ENCODE data around the gene CHRNA7.
"Not testable (repeated sequence)": the region's sequence is repeated elsewhere in the genome, so short reads cannot be mapped to it uniquely, and the experiment has no call there.

The CHRNA7 gene

GRCh38 chr15:32162143-32162542 is 131.8 kb downstream of the CHRNA7 start:
- not testable (repeated sequence) for DNase-seq (ENCODE audit: low read depth)

GRCh38 chr15:32164065-32164464 is 133.8 kb downstream of the CHRNA7 start:
- DNase-seq (ENCODE audit: low read depth), result not testable (repeated sequence)

More at GRCh38 chr15:32162143-32162542, 131.8 kb downstream of the CHRNA7 start:
- not testable (repeated sequence) for H3K4me3 ChIP-seq (ENCODE audit: low read depth, low read length)

GRCh38 chr15:32164747-32165146 is 134.4 kb downstream of the CHRNA7 start:
- not testable (repeated sequence) for H3K4me3 ChIP-seq (ENCODE audit: low read depth, low read length); DNase-seq (ENCODE audit: low read depth)

More at GRCh38 chr15:32164065-32164464, 133.8 kb downstream of the CHRNA7 start:
- not testable (repeated sequence) for H3K4me3 ChIP-seq (ENCODE audit: low read depth, low read length)

- DNase-seq (ENCODE audit: low read depth); H3K4me3 ChIP-seq (ENCODE audit: low read depth, low read length): not testable (repeated sequence)
Observed at GRCh38 chr15:32165775-32166174, 135.5 kb downstream of the CHRNA7 start.

GRCh38 chr15:32166270-32166669 is 136.0 kb downstream of the CHRNA7 start:
- H3K4me3 ChIP-seq (ENCODE audit: low read depth, low read length); DNase-seq (ENCODE audit: low read depth): not testable (repeated sequence)

GRCh38 chr15:32167913-32168312 is 137.6 kb downstream of the CHRNA7 start:
- H3K4me3 ChIP-seq (ENCODE audit: low read depth, low read length); DNase-seq (ENCODE audit: low read depth): not testable (repeated sequence)

GRCh38 chr15:32180579-32180978 is 150.3 kb downstream of the CHRNA7 start:
- not testable (repeated sequence) for H3K4me3 ChIP-seq (ENCODE audit: low read depth, low read length); DNase-seq (ENCODE audit: low read depth)

- DNase-seq (ENCODE audit: low read depth); H3K4me3 ChIP-seq (ENCODE audit: low read depth, low read length): not testable (repeated sequence)
Observed at GRCh38 chr15:32193780-32194179, 163.5 kb downstream of the CHRNA7 start.

- not testable (repeated sequence) for DNase-seq (ENCODE audit: low read depth); H3K4me3 ChIP-seq (ENCODE audit: low read depth, low read length)
Observed at GRCh38 chr15:32196206-32196605, 165.9 kb downstream of the CHRNA7 start.

- H3K4me3 ChIP-seq (ENCODE audit: low read depth, low read length); DNase-seq (ENCODE audit: low read depth): not testable (repeated sequence)
Observed at GRCh38 chr15:32198938-32199337, 168.6 kb downstream of the CHRNA7 start.

- not testable (repeated sequence) for H3K4me3 ChIP-seq (ENCODE audit: low read depth, low read length); DNase-seq (ENCODE audit: low read depth)
Observed at GRCh38 chr15:32209081-32209480, 178.8 kb downstream of the CHRNA7 start.

- H3K4me3 ChIP-seq (ENCODE audit: low read depth, low read length), result no peak overlapping the region
- DNase-seq (ENCODE audit: low read depth), result no peak
Observed at GRCh38 chr15:32218666-32219065, 188.4 kb downstream of the CHRNA7 start.

Measured in skeletal muscle cell (primary cell).